GM12878 (cell line): ENCODE results near the gene ZNF445. TPM values are rescaled to one million over a fixed set of nuclear protein-coding genes. Genes with fewer than 3 reads are reported as not detected.

Experiments
- ATAC-seq: fragments of 200-7000 bp; cut with Tn5 transposase; 3 replicates; pipeline ENCODE4 v1.9.1; 2020; ENCODE audit warnings: mild to moderate bottlenecking, moderate library complexity
- BruUV-seq: library from RNA; stranded (reverse); fragments of 400-500 nt; replicated peaks from 2 replicates; lab custom pipeline; 2021; lab: Mats Ljungman, UMichigan
- CTCF ChIA-PET: fragments of 300-600 bp; sonication (Branson Sonifier 250); formaldehyde crosslinking; extraction: SDS; loops from one replicate; lab custom pipeline; 2021; ENCODE audit warnings: inconsistent platforms; lab: Yijun Ruan, JAX
- POLR2A ChIA-PET: fragments of 350-600 bp; formaldehyde crosslinking; extraction: SDS; loops from one replicate; lab custom pipeline; 2021; ENCODE audit warnings: inconsistent platforms; lab: Charles Lee
- RAD21 ChIA-PET: fragments of 300-600 bp; sonication (Branson Sonifier 250); formaldehyde crosslinking; loops from one replicate; lab custom pipeline; 2023; ENCODE audit warnings: antibody characterized with exemption; ENCODE audit not compliant: unreplicated experiment; lab: Charles Lee
- SMC1A ChIA-PET: fragments of 300-600 bp; sonication (Branson Sonifier 250); formaldehyde crosslinking; loops from one replicate; lab custom pipeline; 2023; ENCODE audit not compliant: unreplicated experiment, uncharacterized antibody; lab: Charles Lee
- DNase-seq: peaks from one replicate; pipeline ENCODE4 v3.0.0-alpha.2; 2011; ENCODE audit warnings: low read depth, low spot score
- FAIRE-seq: peaks from 3 replicates; lab custom pipeline; 2011; peaks lifted over from hg19 to GRCh38; lab: Jason Lieb, UNC
- H2AFZ ChIP-seq: 2 replicates; pipeline ENCODE4 v1.6.0; 2011; ENCODE audit warnings: low read depth, low read length, control low read depth; ENCODE audit not compliant: control insufficient read depth
- H3K27ac ChIP-seq: 2 replicates; pipeline ENCODE4 v1.5.1; 2011; ENCODE audit warnings: control low read depth; ENCODE audit not compliant: control insufficient read depth, insufficient read depth
- H3K27me3 ChIP-seq, 2 experiments: replicated peaks in 1 of 2; 2 replicates each; pipeline versions ENCODE4 v1.6.0 to v1.6.1; 2011; ENCODE audit warnings: low read length in 1 of 2; ENCODE audit not compliant: control insufficient read depth in 2 of 2, insufficient read depth in 2 of 2
- H3K36me3 ChIP-seq, 2 experiments: 2 replicates each; pipeline ENCODE4 v1.5.1; 2011; ENCODE audit warnings: low read length in 1 of 2; ENCODE audit not compliant: control insufficient read depth in 2 of 2, insufficient read depth in 2 of 2
- H3K4me1 ChIP-seq: 2 replicates; pipeline ENCODE4 v1.6.1; 2011; ENCODE audit warnings: mild to moderate bottlenecking, low read length, moderate library complexity, mixed read lengths; ENCODE audit not compliant: control insufficient read depth, insufficient read depth
- H3K4me2 ChIP-seq: 2 replicates; pipeline ENCODE4 v1.6.0; 2011; ENCODE audit warnings: control low read depth; ENCODE audit not compliant: control insufficient read depth, insufficient read depth
- H3K4me3 ChIP-seq: fragments of 200-600 bp; sonication (generic); 2 replicates; pipeline ENCODE4 v1.5.1; 2016
- H3K79me2 ChIP-seq: 2 replicates; pipeline ENCODE4 v1.6.0; 2011; ENCODE audit warnings: low read length; ENCODE audit not compliant: control insufficient read depth, insufficient read depth
- H3K9ac ChIP-seq: 2 replicates; pipeline ENCODE4 v1.8.0; 2011; ENCODE audit warnings: low read length, control low read depth, mixed read lengths; ENCODE audit not compliant: control insufficient read depth, insufficient read depth
- H3K9me3 ChIP-seq: replicated peaks from 3 replicates; pipeline ENCODE4 v1.5.1; 2011; ENCODE audit warnings: mild to moderate bottlenecking, low read length; ENCODE audit not compliant: control insufficient read depth, insufficient read depth
- H4K20me1 ChIP-seq: 2 replicates; pipeline ENCODE4 v1.6.0; 2011; ENCODE audit not compliant: control insufficient read depth, insufficient read depth
- HDAC6 ChIP-seq: fragments of 200-600 bp; sonication (generic); IDR thresholded peaks from one replicate; pipeline ENCODE4 v1.8.0; 2017; ENCODE audit warnings: antibody characterized with exemption; ENCODE audit not compliant: unreplicated experiment
- JUNB ChIP-seq: IDR thresholded peaks from 2 replicates; pipeline ENCODE4 v1.6.1; 2016; ENCODE audit warnings: antibody characterized with exemption, mild to moderate bottlenecking
- JUND ChIP-seq: IDR thresholded peaks from 2 replicates; pipeline ENCODE4 v1.6.1; 2012; ENCODE audit warnings: low read depth, mild to moderate bottlenecking, low read length, improper control_type of control experiment, moderate library complexity
- KAT2A ChIP-seq: conservative IDR thresholded peaks from 2 replicates; pipeline ENCODE4 v1.6.1; 2011; ENCODE audit warnings: low read depth, low read length; ENCODE audit not compliant: control insufficient read depth
- POLR2A ChIP-seq: IDR thresholded peaks from 2 replicates; pipeline ENCODE4 v1.6.1; 2011; ENCODE audit warnings: low read depth, mild to moderate bottlenecking, low read length
- ZNF207 ChIP-seq: fragments of 450-650 bp; IDR thresholded peaks from 2 replicates; pipeline ENCODE4 v1.6.1; 2014; ENCODE audit warnings: antibody characterized with exemption, mild to moderate bottlenecking, borderline replicate concordance
- ZNF384 ChIP-seq: IDR thresholded peaks from 2 replicates; pipeline ENCODE4 v1.6.1; 2012; ENCODE audit warnings: low read depth, mild to moderate bottlenecking, low read length, improper control_type of control experiment, borderline replicate concordance
- ZZZ3 ChIP-seq: IDR thresholded peaks from 2 replicates; pipeline ENCODE4 v1.6.1; 2011; ENCODE audit warnings: low read depth; ENCODE audit not compliant: control insufficient read depth, insufficient read length
- WGBS: methylation state at CpG from one replicate; pipeline ENCODE4 v1.1.6; 2016; ENCODE audit warnings: low lambda C conversion rate; ENCODE audit not compliant: insufficient replicate concordance, insufficient coverage; ENCODE audit errors: missing lambda C conversion rate; 5-methylcytosine and 5-hydroxymethylcytosine counted together
- in situ Hi-C: fragments of 300-500 bp; cut with MboI; formaldehyde crosslinking; loops from 9 replicates; pipeline ENCODE4 v1.14.3; 2018; ENCODE audit warnings: mixed read lengths
- intact Hi-C: fragments of 100-400 bp; cut with micrococcal nuclease; formaldehyde crosslinking; loops from one replicate; pipeline ENCODE4 v1.14.2; 2022; ENCODE audit not compliant: unreplicated experiment
- polyA plus RNA-seq, 11 experiments: library from polyadenylated mRNA; depleted of rRNA in 4 of 11; unstranded in 6 of 11; stranded (reverse) in 5 of 11; fragments of >200 nt; fragmentation: Nextera tagmentation in 4 of 11; fragmentation: Illumina TruSeq in 1 of 11; extraction: Ambion mirVana in 4 of 11; extraction: Trizol in 1 of 11; gene quantifications; 1 replicate in 1 of 11; 2 replicates in 10 of 11; pipeline versions ENCODE4 v1.2.1 to v1.2.3, GENCODE V29; 2011 to 2016; ENCODE audit warnings: inconsistent platforms in 2 of 11, missing spikeins in 2 of 11, low read depth in 1 of 11
- total RNA-seq, 4 experiments: library from RNA; depleted of rRNA in 3 of 4; stranded (reverse); fragments of >200 nt in 3 of 4; fragmentation: Illumina TruSeq in 1 of 4; extraction: Trizol in 1 of 4; gene quantifications; 2 replicates each; pipeline versions ENCODE4 v1.2.1 to v1.2.3, GENCODE V29; 2013 to 2021
- TF ChIP-seq, protein P1 (sequence below): fragments of 450-650 bp; IDR thresholded peaks from 2 replicates; pipeline ENCODE4 v1.6.1; 2014; ENCODE audit warnings: mild to moderate bottlenecking
- TF ChIP-seq, protein P2 (sequence below): fragments of 450-650 bp; IDR thresholded peaks from 2 replicates; pipeline ENCODE4 v1.6.1; 2017; ENCODE audit warnings: antibody characterized with exemption, mild to moderate bottlenecking, moderate library complexity
- TF ChIP-seq, protein P3 (sequence below): IDR thresholded peaks from 2 replicates; pipeline ENCODE4 v1.6.1; 2011; ENCODE audit warnings: mild to moderate bottlenecking, low read depth, low read length, moderate library complexity; ENCODE audit not compliant: insufficient replicate concordance
- TF ChIP-seq, protein P4 (sequence below): fragments of 450-650 bp; IDR thresholded peaks from 2 replicates; pipeline ENCODE4 v1.6.1; 2017; ENCODE audit warnings: mild to moderate bottlenecking, moderate library complexity

Gene ZNF445
- total and polyA plus RNA-seq, 10 of the 15 experiments (the other 5 are each of a cell fraction or from before 2014, with no cell fraction given) = 0.80 to 14.4 (median 5.6) TPM

DNA sequence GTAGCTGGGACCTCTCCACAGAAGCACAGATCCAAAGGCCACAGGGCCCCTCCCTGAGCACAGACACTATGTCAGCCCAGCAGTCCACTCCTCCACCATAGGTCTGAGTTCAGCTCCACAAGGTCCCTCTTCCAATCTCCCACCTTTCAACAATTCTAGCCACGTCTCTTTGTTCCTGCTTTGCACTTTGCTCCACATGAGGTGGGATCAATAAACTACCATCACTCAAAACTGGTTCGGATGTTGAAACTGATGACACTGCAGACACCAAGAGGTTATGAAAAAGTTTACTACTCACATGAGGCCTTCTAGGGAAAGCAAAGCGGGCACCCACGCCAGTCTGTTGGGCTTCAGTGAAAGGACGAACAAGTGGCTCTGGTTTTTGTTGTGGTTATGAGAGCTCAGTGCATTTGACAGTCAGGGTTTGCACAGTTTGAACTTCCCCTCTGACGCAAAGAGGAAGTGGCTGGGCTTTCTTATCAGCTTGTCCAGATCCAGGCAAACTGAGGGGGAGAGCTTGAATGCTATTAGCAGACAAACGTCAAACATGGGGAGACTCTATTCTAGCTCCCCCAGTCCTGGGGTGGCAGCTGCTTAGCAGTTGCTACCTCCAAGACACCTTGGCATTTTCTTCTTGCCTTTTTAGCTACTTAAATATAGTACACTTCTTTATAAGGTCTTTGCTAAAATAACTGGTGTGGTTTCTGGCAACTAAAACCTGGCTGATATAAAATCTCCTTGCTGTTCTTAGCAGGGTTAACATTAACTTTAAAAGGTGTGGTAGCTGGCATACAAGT, 37.8 kb downstream of the ZNF445 start:
- Histone ChIP-seq H3K27ac (peak overlapping the region; percentile 92), H3K4me3 (peak overlapping the region; percentile 35; the same call in 1 of the 2 replicates), H3K27me3 (no peaks in the 10 kb centered on the region), H3K4me2 (peak overlapping the region; percentile 63), H2AFZ (peak overlapping the region; percentile 58), H4K20me1 (no peaks in the 10 kb centered on the region), H3K36me3 (peaks cover 0 to 1% of the 10 kb centered on the region in 2 experiments; a peak in 2 of 4 replicates), H3K4me1 (peaks cover 25% of the 10 kb centered on the region), H3K9ac (peak overlapping the region; percentile 52), H3K79me2 (no peaks in the 10 kb centered on the region), H3K9me3 (no peaks in the 10 kb centered on the region)
- ChIA-PET CTCF (interaction anchor here (0.8 to 1.9 kb wide), 10 partner anchors 9 to 120 kb away, joined by 3 to 19 read pairs (median 4); partner anchors contain the start of gene TCAIM), POLR2A (interaction anchor here (0.5 to 1.7 kb wide), 10 partner anchors 13 to 422 kb away, joined by 3 to 10 read pairs (median 5); partner anchors contain the start of gene TCAIM), RAD21 (interaction anchor here (0.7 to 2.2 kb wide), 10 partner anchors 15 to 115 kb away, joined by 3 to 34 read pairs (median 4); partner anchors contain the start of genes TCAIM and ZNF445), SMC1A (interaction anchor here (0.7 to 2.9 kb wide), 20 partner anchors 8 to 554 kb away, joined by 3 to 33 read pairs (median 3); partner anchors contain the start of gene TCAIM)
- ATAC-seq = peak; percentile 98
- FAIRE-seq = peak; percentile 99
- WGBS = 0% methylated on average over 7 of the region's 7 CpGs
- DNase-seq = peak; percentile 88
- BruUV-seq = TSS peak; percentile 47
- in situ Hi-C loops = no loop called here
- intact Hi-C loops = loop anchor here (1.0 to 2.0 kb wide), 2 partner anchors 37 to 101 kb away; partner anchors contain the start of genes TCAIM and ZNF445
- TF ChIP-seq POLR2A = peak; percentile 70; the same call in 1 of the 2 replicates
- TF ChIP-seq, protein P1, sequence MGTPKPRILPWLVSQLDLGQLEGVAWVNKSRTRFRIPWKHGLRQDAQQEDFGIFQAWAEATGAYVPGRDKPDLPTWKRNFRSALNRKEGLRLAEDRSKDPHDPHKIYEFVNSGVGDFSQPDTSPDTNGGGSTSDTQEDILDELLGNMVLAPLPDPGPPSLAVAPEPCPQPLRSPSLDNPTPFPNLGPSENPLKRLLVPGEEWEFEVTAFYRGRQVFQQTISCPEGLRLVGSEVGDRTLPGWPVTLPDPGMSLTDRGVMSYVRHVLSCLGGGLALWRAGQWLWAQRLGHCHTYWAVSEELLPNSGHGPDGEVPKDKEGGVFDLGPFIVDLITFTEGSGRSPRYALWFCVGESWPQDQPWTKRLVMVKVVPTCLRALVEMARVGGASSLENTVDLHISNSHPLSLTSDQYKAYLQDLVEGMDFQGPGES = no peak
- no peak for TF ChIP-seq JUNB
- TF ChIP-seq, protein P2, sequence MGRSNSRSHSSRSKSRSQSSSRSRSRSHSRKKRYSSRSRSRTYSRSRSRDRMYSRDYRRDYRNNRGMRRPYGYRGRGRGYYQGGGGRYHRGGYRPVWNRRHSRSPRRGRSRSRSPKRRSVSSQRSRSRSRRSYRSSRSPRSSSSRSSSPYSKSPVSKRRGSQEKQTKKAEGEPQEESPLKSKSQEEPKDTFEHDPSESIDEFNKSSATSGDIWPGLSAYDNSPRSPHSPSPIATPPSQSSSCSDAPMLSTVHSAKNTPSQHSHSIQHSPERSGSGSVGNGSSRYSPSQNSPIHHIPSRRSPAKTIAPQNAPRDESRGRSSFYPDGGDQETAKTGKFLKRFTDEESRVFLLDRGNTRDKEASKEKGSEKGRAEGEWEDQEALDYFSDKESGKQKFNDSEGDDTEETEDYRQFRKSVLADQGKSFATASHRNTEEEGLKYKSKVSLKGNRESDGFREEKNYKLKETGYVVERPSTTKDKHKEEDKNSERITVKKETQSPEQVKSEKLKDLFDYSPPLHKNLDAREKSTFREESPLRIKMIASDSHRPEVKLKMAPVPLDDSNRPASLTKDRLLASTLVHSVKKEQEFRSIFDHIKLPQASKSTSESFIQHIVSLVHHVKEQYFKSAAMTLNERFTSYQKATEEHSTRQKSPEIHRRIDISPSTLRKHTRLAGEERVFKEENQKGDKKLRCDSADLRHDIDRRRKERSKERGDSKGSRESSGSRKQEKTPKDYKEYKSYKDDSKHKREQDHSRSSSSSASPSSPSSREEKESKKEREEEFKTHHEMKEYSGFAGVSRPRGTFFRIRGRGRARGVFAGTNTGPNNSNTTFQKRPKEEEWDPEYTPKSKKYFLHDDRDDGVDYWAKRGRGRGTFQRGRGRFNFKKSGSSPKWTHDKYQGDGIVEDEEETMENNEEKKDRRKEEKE = no peak
- no peak for TF ChIP-seq HDAC6
- TF ChIP-seq ZZZ3 = no peak
- TF ChIP-seq ZNF207 = peak; percentile 24; the same call in 1 of the 2 replicates
- TF ChIP-seq JUND = no peak
- TF ChIP-seq, protein P3, sequence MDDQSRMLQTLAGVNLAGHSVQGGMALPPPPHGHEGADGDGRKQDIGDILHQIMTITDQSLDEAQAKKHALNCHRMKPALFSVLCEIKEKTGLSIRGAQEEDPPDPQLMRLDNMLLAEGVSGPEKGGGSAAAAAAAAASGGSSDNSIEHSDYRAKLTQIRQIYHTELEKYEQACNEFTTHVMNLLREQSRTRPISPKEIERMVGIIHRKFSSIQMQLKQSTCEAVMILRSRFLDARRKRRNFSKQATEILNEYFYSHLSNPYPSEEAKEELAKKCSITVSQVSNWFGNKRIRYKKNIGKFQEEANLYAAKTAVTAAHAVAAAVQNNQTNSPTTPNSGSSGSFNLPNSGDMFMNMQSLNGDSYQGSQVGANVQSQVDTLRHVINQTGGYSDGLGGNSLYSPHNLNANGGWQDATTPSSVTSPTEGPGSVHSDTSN = peak; percentile 10
- TF ChIP-seq, protein P4, sequence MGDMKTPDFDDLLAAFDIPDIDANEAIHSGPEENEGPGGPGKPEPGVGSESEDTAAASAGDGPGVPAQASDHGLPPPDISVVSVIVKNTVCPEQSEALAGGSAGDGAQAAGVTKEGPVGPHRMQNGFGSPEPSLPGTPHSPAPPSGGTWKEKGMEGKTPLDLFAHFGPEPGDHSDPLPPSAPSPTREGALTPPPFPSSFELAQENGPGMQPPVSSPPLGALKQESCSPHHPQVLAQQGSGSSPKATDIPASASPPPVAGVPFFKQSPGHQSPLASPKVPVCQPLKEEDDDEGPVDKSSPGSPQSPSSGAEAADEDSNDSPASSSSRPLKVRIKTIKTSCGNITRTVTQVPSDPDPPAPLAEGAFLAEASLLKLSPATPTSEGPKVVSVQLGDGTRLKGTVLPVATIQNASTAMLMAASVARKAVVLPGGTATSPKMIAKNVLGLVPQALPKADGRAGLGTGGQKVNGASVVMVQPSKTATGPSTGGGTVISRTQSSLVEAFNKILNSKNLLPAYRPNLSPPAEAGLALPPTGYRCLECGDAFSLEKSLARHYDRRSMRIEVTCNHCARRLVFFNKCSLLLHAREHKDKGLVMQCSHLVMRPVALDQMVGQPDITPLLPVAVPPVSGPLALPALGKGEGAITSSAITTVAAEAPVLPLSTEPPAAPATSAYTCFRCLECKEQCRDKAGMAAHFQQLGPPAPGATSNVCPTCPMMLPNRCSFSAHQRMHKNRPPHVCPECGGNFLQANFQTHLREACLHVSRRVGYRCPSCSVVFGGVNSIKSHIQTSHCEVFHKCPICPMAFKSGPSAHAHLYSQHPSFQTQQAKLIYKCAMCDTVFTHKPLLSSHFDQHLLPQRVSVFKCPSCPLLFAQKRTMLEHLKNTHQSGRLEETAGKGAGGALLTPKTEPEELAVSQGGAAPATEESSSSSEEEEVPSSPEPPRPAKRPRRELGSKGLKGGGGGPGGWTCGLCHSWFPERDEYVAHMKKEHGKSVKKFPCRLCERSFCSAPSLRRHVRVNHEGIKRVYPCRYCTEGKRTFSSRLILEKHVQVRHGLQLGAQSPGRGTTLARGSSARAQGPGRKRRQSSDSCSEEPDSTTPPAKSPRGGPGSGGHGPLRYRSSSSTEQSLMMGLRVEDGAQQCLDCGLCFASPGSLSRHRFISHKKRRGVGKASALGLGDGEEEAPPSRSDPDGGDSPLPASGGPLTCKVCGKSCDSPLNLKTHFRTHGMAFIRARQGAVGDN = peak; percentile 93
- no peak for TF ChIP-seq KAT2A
- no peak; the same call in 1 of the 2 replicates for TF ChIP-seq ZNF384
